PC-3 (cell line): ENCODE results near the gene CBX1. TPM values are rescaled to one million over a fixed set of nuclear protein-coding genes. Genes with fewer than 3 reads are reported as not detected.
A peak's percentile ranks its signal among the peaks of the same experiment; 100 is the strongest.

Experiments
- ATAC-seq: fragments of 200-7000 bp; cut with Tn5 transposase; 2 replicates; pipeline ENCODE4 v1.9.1; 2020; ENCODE audit warnings: mild to moderate bottlenecking, moderate library complexity
- BruUV-seq: library from RNA; stranded (reverse); fragments of 400-500 nt; replicated peaks from 2 replicates; lab custom pipeline; 2021; lab: Mats Ljungman, UMichigan
- CTCF ChIA-PET: fragments of 300-600 bp; sonication (Branson Sonifier 250); formaldehyde crosslinking; loops from one replicate; lab custom pipeline; 2022; ENCODE audit warnings: antibody characterized with exemption; lab: Charles Lee
- POLR2A ChIA-PET: fragments of 300-600 bp; sonication (Branson Sonifier 250); formaldehyde crosslinking; loops from one replicate; lab custom pipeline; 2022; ENCODE audit warnings: antibody characterized with exemption; ENCODE audit not compliant: unreplicated experiment; lab: Charles Lee
- DNase-seq: peaks from one replicate; pipeline ENCODE4 v3.0.0-alpha.2; 2015
- H2AFZ ChIP-seq: fragments of 300-600 bp; sonication (generic); 2 replicates; pipeline ENCODE4 v1.6.0; 2016; ENCODE audit warnings: antibody characterized with exemption, low read length
- H3F3A ChIP-seq: fragments of 300-600 bp; sonication (generic); one replicate; pipeline ENCODE4 v1.6.0; 2017; ENCODE audit warnings: antibody characterized with exemption, low read length, control low read depth, mild to moderate bottlenecking; ENCODE audit not compliant: unreplicated experiment
- H3K27ac ChIP-seq: fragments of 300-600 bp; sonication (generic); 2 replicates; pipeline ENCODE4 v1.5.1; 2016; ENCODE audit warnings: mild to moderate bottlenecking, low read length
- H3K27me3 ChIP-seq: fragments of 300-600 bp; sonication (generic); 2 replicates; pipeline ENCODE4 v1.6.1; 2016; ENCODE audit warnings: low read length, mixed read lengths
- H3K36me3 ChIP-seq: fragments of 300-600 bp; sonication (generic); 2 replicates; pipeline ENCODE4 v1.6.1; 2016; ENCODE audit warnings: low read depth, mixed run types, low read length, mixed read lengths
- H3K4me1 ChIP-seq: fragments of 300-600 bp; sonication (generic); 2 replicates; pipeline ENCODE4 v1.5.1; 2016; ENCODE audit warnings: low read length; ENCODE audit not compliant: insufficient read depth
- H3K4me2 ChIP-seq: fragments of 300-600 bp; sonication (generic); 2 replicates; pipeline ENCODE4 v1.6.0; 2016; ENCODE audit warnings: low read length
- H3K4me3 ChIP-seq: fragments of 300-600 bp; sonication (generic); 2 replicates; pipeline ENCODE4 v1.5.1; 2016; ENCODE audit warnings: mild to moderate bottlenecking, low read length, mixed read lengths
- H3K79me2 ChIP-seq: fragments of 300-600 bp; sonication (generic); 2 replicates; pipeline ENCODE4 v1.6.1; 2017; ENCODE audit warnings: low read length, mixed read lengths
- H3K9ac ChIP-seq: fragments of 300-600 bp; sonication (generic); 2 replicates; pipeline ENCODE4 v1.6.0; 2016; ENCODE audit warnings: mild to moderate bottlenecking, low read length
- H3K9me2 ChIP-seq: fragments of 300-600 bp; sonication (generic); replicated peaks from 2 replicates; pipeline ENCODE4 v1.6.1; 2016; ENCODE audit warnings: mixed run types, low read length, mixed read lengths
- H3K9me3 ChIP-seq: fragments of 300-600 bp; sonication (generic); 2 replicates; pipeline ENCODE4 v1.6.1; 2016; ENCODE audit warnings: low read length, mixed read lengths
- H4K20me1 ChIP-seq: fragments of 300-600 bp; sonication (generic); 2 replicates; pipeline ENCODE4 v1.6.1; 2016; ENCODE audit warnings: low read length, mixed read lengths
- CTCF ChIP-seq: fragments of 300-600 bp; sonication (generic); conservative IDR thresholded peaks from 2 replicates; pipeline ENCODE4 v1.5.1; 2017; ENCODE audit warnings: antibody characterized with exemption, low read depth, mild to moderate bottlenecking, low read length
- EZH2 ChIP-seq: fragments of 300-600 bp; sonication (generic); IDR thresholded peaks from one replicate; pipeline ENCODE4 v1.6.1; 2017; ENCODE audit warnings: antibody characterized with exemption, mild to moderate bottlenecking, low read length; ENCODE audit not compliant: unreplicated experiment
- EZH2phosphoT487 ChIP-seq: fragments of 300-600 bp; sonication (generic); IDR thresholded peaks from 2 replicates; pipeline ENCODE4 v1.6.1; 2018; ENCODE audit warnings: mild to moderate bottlenecking, antibody characterized with exemption, low read length, borderline replicate concordance
- intact Hi-C: fragments of 100-400 bp; cut with micrococcal nuclease; formaldehyde crosslinking; loops from 2 replicates; pipeline ENCODE4 v1.9.0; 2023
- microRNA-seq: library from miRNA; unstranded; fragments of <30 nt; microRNA quantifications from one replicate; pipeline ENCODE4 v1.1.0, GENCODE V29; 2020; ENCODE audit not compliant: unreplicated experiment
- total RNA-seq: library from RNA; depleted of rRNA; stranded (reverse); fragments of >200 nt; gene quantifications from 2 replicates; pipeline ENCODE4 v1.2.3, GENCODE V29; 2014; rRNA removed

CBX1 gene
- total RNA-seq, 1 experiment from 2014 or later: 119 TPM

- CTCF ChIA-PET: no interaction called here
- Histone ChIP-seq H3K79me2 (no peaks in the 10 kb centered on the region), H3K27ac (peak overlapping the region; percentile 88), H3K9me3 (no peaks in the 10 kb centered on the region), H3K27me3 (no peaks in the 10 kb centered on the region), H3K36me3 (no peaks in the 10 kb centered on the region), H3K9me2 (no peaks in the 10 kb centered on the region), H3F3A (peaks cover 6% of the 10 kb centered on the region), H4K20me1 (no peaks in the 10 kb centered on the region), H3K4me1 (peaks cover 41% of the 10 kb centered on the region), H3K9ac (peak overlapping the region; percentile 84), H2AFZ (peak overlapping the region; percentile 95), H3K4me3 (peak overlapping the region; percentile 65), H3K4me2 (peak overlapping the region; percentile 86)
- POLR2A ChIA-PET: interaction anchor here (0.6 kb wide), 2 partner anchors 74 to 137 kb away, joined by 3 to 13 read pairs; no protein-coding TSS in a partner anchor
- DNase-seq (peak; percentile 70), ATAC-seq (no peak)
- TF ChIP-seq EZH2: no peak
- no peak for TF ChIP-seq EZH2phosphoT487
- TF ChIP-seq CTCF: no peak
- intact Hi-C loops: loop anchor here (10.0 kb wide), 3 partner anchors 222 to 462 kb away; no protein-coding TSS in a partner anchor
- no TSS peak for BruUV-seq
These were observed 78.4 kb downstream of the CBX1 start for GRCh38 chr17:48022901-48023300.

DNA sequence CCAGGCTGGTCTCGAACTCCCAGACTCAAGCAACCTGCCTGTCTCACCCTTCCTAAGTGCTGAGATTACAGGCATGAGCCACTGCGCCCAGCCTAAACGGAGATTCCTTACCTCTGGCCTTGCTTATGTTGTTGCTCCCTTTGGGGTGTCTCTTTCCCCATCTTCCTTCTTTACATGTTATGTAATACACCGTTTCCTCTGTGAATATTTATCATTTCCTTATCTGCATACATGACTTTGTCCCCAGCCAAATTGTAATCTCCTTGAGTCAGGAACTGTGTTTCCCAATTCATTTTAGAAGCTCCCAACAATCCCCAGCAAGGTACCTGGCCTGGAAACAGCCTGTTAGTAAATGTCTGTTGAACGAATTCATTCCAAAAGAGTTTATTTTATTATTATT, 79.3 kb downstream of the CBX1 start:
- Histone ChIP-seq H3K4me2 (no peak overlapping the region), H3K4me3 (no peak overlapping the region), H3K4me1 (peaks cover 39% of the 10 kb centered on the region), H3K9me3 (no peaks in the 10 kb centered on the region), H3K9ac (no peak overlapping the region), H3K9me2 (no peaks in the 10 kb centered on the region), H3F3A (peaks cover 6% of the 10 kb centered on the region), H3K79me2 (no peaks in the 10 kb centered on the region), H3K27me3 (no peaks in the 10 kb centered on the region), H2AFZ (no peak overlapping the region), H4K20me1 (no peaks in the 10 kb centered on the region), H3K36me3 (no peaks in the 10 kb centered on the region), H3K27ac (no peak overlapping the region)
- no peak for TF ChIP-seq EZH2
- TF ChIP-seq CTCF: no peak
- TF ChIP-seq EZH2phosphoT487: no peak
- no TSS peak for BruUV-seq
- POLR2A ChIA-PET: interaction anchor here (0.7 kb wide), 1 partner anchor 66 kb away, joined by 12 read pairs; no protein-coding TSS in a partner anchor
- intact Hi-C loops: loop anchor here (10.0 kb wide), 3 partner anchors 223 to 463 kb away; no protein-coding TSS in a partner anchor
- ATAC-seq (no peak), DNase-seq (no peak)
- CTCF ChIA-PET: no interaction called here

Small RNA genes within 50 kb of the gene (microRNA-seq; reads per million reads assigned to microRNA genes)
- gene MIR152: 86.7 reads per million, percentile 62 among the genes with 10 or more reads in this experiment

Other genes with a start within 250 kb of the CBX1 start
- 3.9 and 6.5 TPM in 2 replicates for gene SP2, start 205.2 kb downstream of the CBX1 start, total RNA-seq
- gene PNPO, start 159.9 kb downstream of the CBX1 start, total RNA-seq: 49.8 and 57.5 TPM in 2 replicates
- 3.8 and 6.0 TPM in 2 replicates for gene PRR15L, start 143.6 kb downstream of the CBX1 start, total RNA-seq
- gene CDK5RAP3, start 130.4 kb downstream of the CBX1 start, total RNA-seq: 193 and 209 TPM in 2 replicates
- gene COPZ2, start 63.7 kb downstream of the CBX1 start, total RNA-seq: 0.63 and 1.3 TPM in 2 replicates
- gene NFE2L1, start 53.1 kb downstream of the CBX1 start, total RNA-seq: 45.1 and 72.6 TPM in 2 replicates
- 17.7 and 23.3 TPM in 2 replicates for gene SNX11, start 6.3 kb upstream of the CBX1 start, total RNA-seq